Measurements from ENCODE around the gene ARL6IP5. TPM values are rescaled to one million over a fixed set of nuclear protein-coding genes. Genes with fewer than 3 reads are reported as not detected.

ARL6IP5 gene
- total RNA-seq, 2 experiments from 2014 or later = 58.0 to 65.2 TPM

DNA sequence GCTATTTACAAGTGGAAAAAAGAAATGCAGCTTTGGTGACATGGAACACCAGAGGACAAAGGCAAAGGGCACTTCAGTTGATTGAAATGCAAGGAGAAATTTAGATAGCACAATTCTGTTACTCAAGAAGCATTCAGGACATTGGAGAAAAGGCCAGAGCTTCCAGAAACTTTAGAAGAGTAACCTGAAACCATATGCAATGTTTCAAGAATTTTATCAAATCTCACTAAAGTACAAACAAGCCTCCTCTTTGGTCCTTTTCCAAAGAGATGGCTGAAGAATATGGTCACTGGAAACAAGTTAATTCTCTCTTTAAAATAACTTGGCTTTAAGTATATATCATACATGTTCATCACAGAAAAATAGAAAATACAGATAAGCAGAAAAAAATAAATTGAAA lies 52.3 kb downstream of the ARL6IP5 start:
- ChIA-PET POLR2A (no interaction called here), CTCF (interaction anchor here (1.2 kb wide), 1 partner anchor 25 kb away, joined by 5 read pairs; no protein-coding TSS in a partner anchor)
- Histone ChIP-seq H3K36me3 (ENCODE audit: insufficient read depth, low read length) (no peaks in the 10 kb centered on the region), H3K9me3 (ENCODE audit: control insufficient read depth in 1 of 2, insufficient read depth in 1 of 2, low read length in 2 of 2) (no peaks in the 10 kb centered on the region), H3K27ac (ENCODE audit: low read depth in 1 of 2, low read length in 2 of 2) (no peak overlapping the region), H3K4me3 (ENCODE audit: low read length) (no peak overlapping the region), H3K27me3 (ENCODE audit: control insufficient read depth in 1 of 2, insufficient read depth in 2 of 2, low read length in 2 of 2) (peaks cover 0 to 2% of the 10 kb centered on the region in 2 experiments), H3K4me1 (ENCODE audit: insufficient read depth, low read length) (no peaks in the 10 kb centered on the region)
- intact Hi-C loops (cut with DNase I, micrococcal nuclease) = no loop called here
- H3K4me1 Mint-ChIP-seq (ENCODE audit: low read depth) = no peaks in the 10 kb centered on the region
- no peaks in the 10 kb centered on the region for H3K36me3 Mint-ChIP-seq (ENCODE audit: low read depth)
- no peak overlapping the region for H3K27ac Mint-ChIP-seq
- H3K9me3 Mint-ChIP-seq = no peaks in the 10 kb centered on the region
- ATAC-seq (ENCODE audit: poor library complexity) (no peak), DNase-seq (no peak)
- TF ChIP-seq CTCF (IDR thresholded peaks at IDR 0.05) = no peak
- no peak overlapping the region for H3K4me3 Mint-ChIP-seq
- peaks cover 7% of the 10 kb centered on the region for H3K27me3 Mint-ChIP-seq

DNA sequence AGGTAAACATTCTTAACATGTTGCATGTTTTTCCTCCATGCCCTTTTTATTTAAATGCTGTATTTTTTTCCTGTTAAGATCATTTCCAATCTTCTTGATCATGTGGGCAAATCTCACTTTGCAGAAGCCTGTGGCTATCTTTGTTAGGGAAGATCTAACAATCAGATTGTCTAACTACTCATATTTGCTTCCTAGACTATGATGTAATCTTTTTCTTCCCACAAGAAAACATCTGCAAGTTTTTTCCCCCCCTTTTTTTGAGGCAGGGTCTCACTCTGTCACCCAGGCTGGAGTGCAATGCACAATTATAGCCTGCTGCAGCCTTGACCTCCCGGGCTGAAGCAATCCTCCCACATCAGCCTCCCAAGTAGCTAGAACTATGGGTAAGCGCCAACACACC lies 52.7 kb downstream of the ARL6IP5 start:
- TF ChIP-seq CTCF (IDR thresholded peaks at IDR 0.05) = no peak
- H3K9me3 Mint-ChIP-seq = no peaks in the 10 kb centered on the region
- H3K4me3 ChIP-seq (ENCODE audit: low read length) = no peak overlapping the region
- no peaks in the 10 kb centered on the region for H3K36me3 Mint-ChIP-seq (ENCODE audit: low read depth)
- ATAC-seq (ENCODE audit: poor library complexity) = no peak
- H3K9me3 ChIP-seq (ENCODE audit: control insufficient read depth in 1 of 2, insufficient read depth in 1 of 2, low read length in 2 of 2) = no peaks in the 10 kb centered on the region
- H3K36me3 ChIP-seq (ENCODE audit: insufficient read depth, low read length) = no peaks in the 10 kb centered on the region
- no peak overlapping the region for H3K27ac Mint-ChIP-seq
- no peaks in the 10 kb centered on the region for H3K4me1 ChIP-seq (ENCODE audit: insufficient read depth, low read length)
- H3K4me3 Mint-ChIP-seq = no peak overlapping the region
- H3K27ac ChIP-seq (ENCODE audit: low read depth in 1 of 2, low read length in 2 of 2) = no peak overlapping the region
- peaks cover 7% of the 10 kb centered on the region for H3K27me3 Mint-ChIP-seq
- ChIA-PET POLR2A (no interaction called here), CTCF (no interaction called here)
- peaks cover 0 to 2% of the 10 kb centered on the region in 2 experiments for H3K27me3 ChIP-seq (ENCODE audit: control insufficient read depth in 1 of 2, insufficient read depth in 2 of 2, low read length in 2 of 2)
- intact Hi-C loops (cut with DNase I, micrococcal nuclease) = no loop called here
- DNase-seq = no peak
- H3K4me1 Mint-ChIP-seq (ENCODE audit: low read depth) = no peaks in the 10 kb centered on the region

- DNase-seq (no peak), ATAC-seq (ENCODE audit: poor library complexity) (no peak)
- no peak overlapping the region for H3K4me3 Mint-ChIP-seq
- intact Hi-C loops (cut with DNase I, micrococcal nuclease) = no loop called here
- H3K27ac Mint-ChIP-seq = no peak overlapping the region
- H3K4me1 Mint-ChIP-seq (ENCODE audit: low read depth) = no peaks in the 10 kb centered on the region
- peaks cover 7% of the 10 kb centered on the region for H3K27me3 Mint-ChIP-seq
- TF ChIP-seq CTCF (IDR thresholded peaks at IDR 0.05) = no peak
- Histone ChIP-seq H3K4me3 (ENCODE audit: low read length) (no peak overlapping the region), H3K27me3 (ENCODE audit: control insufficient read depth in 1 of 2, insufficient read depth in 2 of 2, low read length in 2 of 2) (peaks cover 0 to 2% of the 10 kb centered on the region in 2 experiments), H3K4me1 (ENCODE audit: insufficient read depth, low read length) (no peaks in the 10 kb centered on the region), H3K27ac (ENCODE audit: low read depth in 1 of 2, low read length in 2 of 2) (no peak overlapping the region), H3K36me3 (ENCODE audit: insufficient read depth, low read length) (no peaks in the 10 kb centered on the region), H3K9me3 (ENCODE audit: control insufficient read depth in 1 of 2, insufficient read depth in 1 of 2, low read length in 2 of 2) (no peaks in the 10 kb centered on the region)
- CTCF ChIA-PET = no interaction called here
- POLR2A ChIA-PET = no interaction called here
- H3K9me3 Mint-ChIP-seq = no peaks in the 10 kb centered on the region
- no peaks in the 10 kb centered on the region for H3K36me3 Mint-ChIP-seq (ENCODE audit: low read depth)
Measured at GRCh38 chr3:69141313-69141712, 56.6 kb downstream of the ARL6IP5 start.
